Left lung (tissue), 10 donors: ENCODE data around the gene FHOD3. TPM values are rescaled to one million over a fixed set of nuclear protein-coding genes. Genes with fewer than 3 reads are reported as not detected.

ENCODE experiments used
- ATAC-seq: fragments of 200-7000 bp; cut with Tn5 transposase; one replicate; pipeline ENCODE4 v1.9.1; 2020; ENCODE audit warnings: moderate library complexity
- DNase-seq, 4 donors: peaks; one replicate each; pipeline ENCODE4 v3.0.0-alpha.2; 2013 to 2020
- H3K27ac ChIP-seq, 2 donors: fragments of 200-600 bp; sonication (generic) in 1 of 2; one replicate each; pipeline versions ENCODE4 v1.5.0 to v1.8.0; 2020 to 2021
- H3K27me3 ChIP-seq, 2 donors: fragments of 200-600 bp; sonication (generic) in 1 of 2; one replicate each; pipeline versions ENCODE4 v1.5.0 to v1.8.0; 2020 to 2021
- H3K36me3 ChIP-seq, 2 donors: fragments of 200-600 bp; sonication (generic) in 1 of 2; one replicate each; pipeline versions ENCODE4 v1.5.0 to v1.8.0; 2020 to 2021
- H3K4me1 ChIP-seq, 2 donors: fragments of 200-600 bp; one replicate each; pipeline ENCODE4 v1.8.0; 2021
- H3K4me3 ChIP-seq, 2 donors: fragments of 200-600 bp; sonication (generic) in 1 of 2; one replicate each; pipeline versions ENCODE4 v1.5.0 to v1.8.0; 2020 to 2021; ENCODE audit warnings: mild to moderate bottlenecking in 1 of 2
- H3K9me3 ChIP-seq, 2 donors: fragments of 200-600 bp; sonication (generic) in 1 of 2; one replicate each; pipeline versions ENCODE4 v1.5.0 to v1.8.0; 2020 to 2021
- CTCF ChIP-seq, 2 donors: fragments of 200-600 bp; sonication (generic) in 1 of 2; IDR thresholded peaks; one replicate each; pipeline versions ENCODE4 v1.5.0 to v1.8.0; 2021; ENCODE audit warnings: antibody characterized with exemption in 2 of 2
- intact Hi-C, 2 donors: fragments of 100-400 bp; cut with DNase I; formaldehyde crosslinking; loops; one replicate each; pipeline versions ENCODE4 v1.11.2 to v1.14.2; 2022
- polyA plus RNA-seq, 6 donors: library from polyadenylated mRNA; unstranded; fragments of 120-200 nt; gene quantifications; one replicate each; pipeline ENCODE4 v1.2.1, GENCODE V29; 2013; ENCODE audit not compliant: insufficient read length in 6 of 6
- total RNA-seq, 2 donors: library from RNA; stranded (reverse); fragmentation: NEBNext Ultra II Directional; extraction: Animal tissue kit (Norgen Biotek cat#: 25700); gene quantifications; one replicate each; pipeline ENCODE4 v1.2.1, GENCODE V29; 2021
- donor health status: DM: no; HTN: yes; CAD: no.
- donor health status: DM: no; HTN: no; CAD: no.

The FHOD3 gene
- total and polyA plus RNA-seq, 8 donors, result 0.55 to 2.9 (median 1.5) TPM

GRCh38 chr18:36315736-36316135 is 18.2 kb downstream of the FHOD3 start:
- intact Hi-C loops, result no loop called here
- Histone ChIP-seq H3K36me3 (no peaks in the 10 kb centered on the region), H3K9me3 (peaks cover 0 to 18% of the 10 kb centered on the region in 2 donors)

GRCh38 chr18:36316246-36316645 is 18.7 kb downstream of the FHOD3 start:
- peaks cover 0 to 13% of the 10 kb centered on the region in 2 donors for H3K27me3 ChIP-seq
- DNase-seq (no peak), ATAC-seq (no peak)
- H3K9me3 ChIP-seq, result peaks cover 0 to 18% of the 10 kb centered on the region in 2 donors
- intact Hi-C loops, result no loop called here
- TF ChIP-seq CTCF (IDR thresholded peaks at IDR 0.05), result no peak
- no peak overlapping the region for H3K27ac ChIP-seq
- no peaks in the 10 kb centered on the region for H3K36me3 ChIP-seq
- H3K4me3 ChIP-seq, result no peak overlapping the region
- H3K4me1 ChIP-seq, result no peaks in the 10 kb centered on the region

More at GRCh38 chr18:36315736-36316135, 18.2 kb downstream of the FHOD3 start:
- ATAC-seq, result no peak
- no peak for DNase-seq
- Histone ChIP-seq H3K4me1 (no peaks in the 10 kb centered on the region), H3K27me3 (peaks cover 0 to 16% of the 10 kb centered on the region in 2 donors), H3K4me3 (no peak overlapping the region), H3K27ac (no peak overlapping the region)
- TF ChIP-seq CTCF (IDR thresholded peaks at IDR 0.05), result no peak

GRCh38 chr18:36321658-36322407 is 24.3 kb downstream of the FHOD3 start:
- Histone ChIP-seq H3K27ac (no peak overlapping the region), H3K4me3 (no peak overlapping the region), H3K4me1 (no peaks in the 10 kb centered on the region), H3K36me3 (no peaks in the 10 kb centered on the region), H3K9me3 (peaks cover 0 to 18% of the 10 kb centered on the region in 2 donors), H3K27me3 (no peaks in the 10 kb centered on the region)
- ATAC-seq, result no peak
- no peak for DNase-seq
- no peak for TF ChIP-seq CTCF (IDR thresholded peaks at IDR 0.05)
- intact Hi-C loops, result no loop called here

GRCh38 chr18:36322408-36322728 is 24.9 kb downstream of the FHOD3 start:
- peaks cover 0 to 16% of the 10 kb centered on the region in 2 donors for H3K9me3 ChIP-seq
- DNase-seq, result no peak
- no peaks in the 10 kb centered on the region for H3K36me3 ChIP-seq
- H3K4me1 ChIP-seq, result no peaks in the 10 kb centered on the region
- H3K27me3 ChIP-seq, result no peaks in the 10 kb centered on the region
- H3K4me3 ChIP-seq, result no peak overlapping the region
- intact Hi-C loops, result no loop called here
- TF ChIP-seq CTCF (IDR thresholded peaks at IDR 0.05), result no peak
- no peak overlapping the region for H3K27ac ChIP-seq
- ATAC-seq, result no peak

GRCh38 chr18:36322734-36323133 is 25.2 kb downstream of the FHOD3 start:
- Histone ChIP-seq H3K27ac (no peak overlapping the region), H3K4me1 (no peaks in the 10 kb centered on the region), H3K4me3 (no peak overlapping the region), H3K36me3 (no peaks in the 10 kb centered on the region), H3K27me3 (no peaks in the 10 kb centered on the region), H3K9me3 (peaks cover 0 to 14% of the 10 kb centered on the region in 2 donors)
- no peak for ATAC-seq
- intact Hi-C loops, result no loop called here
- no peak for TF ChIP-seq CTCF (IDR thresholded peaks at IDR 0.05)
- no peak for DNase-seq
